Activated B cell treated with CpG ODN at 0.5 μM for 24 hours (primary cell): ENCODE measurements around the gene RELT. TPM values are rescaled to one million over a fixed set of nuclear protein-coding genes. Genes with fewer than 3 reads are reported as not detected.
A peak's percentile ranks its signal among the peaks of the same experiment; 100 is the strongest.

Source experiments
- ATAC-seq: fragments of 200-7000 bp; cut with Tn5 transposase; one replicate; pipeline ENCODE4 v1.10.0; 2021; ENCODE audit warnings: low read depth, mild to moderate bottlenecking, moderate library complexity
- CTCF ChIA-PET: fragments of 350-600 bp; sonication (Branson Sonifier 250); formaldehyde crosslinking; loops from one replicate; lab custom pipeline; 2021; ENCODE audit warnings: antibody characterized with exemption; lab: Charles Lee
- POLR2A ChIA-PET: fragments of 350-600 bp; sonication (Branson Sonifier 250); formaldehyde crosslinking; loops from one replicate; lab custom pipeline; 2021; ENCODE audit warnings: antibody characterized with exemption; lab: Charles Lee
- DNase-seq: peaks from one replicate; pipeline ENCODE4 v3.0.0; 2022
- H3K27ac Mint-ChIP-seq: one replicate; pipeline ENCODE4 v1.8.0; 2020; ENCODE audit warnings: mixed read lengths
- H3K27me3 Mint-ChIP-seq: one replicate; pipeline ENCODE4 v1.8.0; 2021; ENCODE audit warnings: mixed read lengths
- H3K36me3 Mint-ChIP-seq: one replicate; pipeline ENCODE4 v1.8.0; 2021; ENCODE audit warnings: low read depth, mixed read lengths
- H3K4me1 Mint-ChIP-seq: one replicate; pipeline ENCODE4 v1.8.0; 2021; ENCODE audit warnings: mixed read lengths
- H3K4me3 Mint-ChIP-seq: one replicate; pipeline ENCODE4 v1.8.0; 2020; ENCODE audit warnings: mild to moderate bottlenecking, mixed read lengths
- H3K9me3 Mint-ChIP-seq: one replicate; pipeline ENCODE4 v1.8.0; 2020; ENCODE audit warnings: mixed read lengths
- CTCF ChIP-seq: fragments of 200-600 bp; IDR thresholded peaks from one replicate; pipeline ENCODE4 v1.8.0; 2022; ENCODE audit warnings: antibody characterized with exemption, mild to moderate bottlenecking
- intact Hi-C: fragments of 100-400 bp; cut with micrococcal nuclease; formaldehyde crosslinking; loops from one replicate; pipeline ENCODE4 v1.15.1; 2024
- total RNA-seq: library from RNA; stranded (reverse); gene quantifications from 2 replicates; pipeline ENCODE4 v1.2.3, GENCODE V29; 2022

Gene RELT
- total RNA-seq, 1 donor from 2014 or later: 90.1 TPM

GRCh38 chr11:73360743-73361369 is 15.3 kb upstream of the RELT start:
- ChIA-PET POLR2A (interaction anchor here (1.0 to 1.4 kb wide), 2 partner anchors 22 to 24 kb away, joined by 3 to 5 read pairs; no protein-coding TSS in a partner anchor), CTCF (interaction anchor here (0.6 to 2.7 kb wide), 7 partner anchors 10 to 70 kb away, joined by 3 to 23 read pairs (median 3); no protein-coding TSS in a partner anchor)
- peaks cover 17% of the 10 kb centered on the region for H3K4me1 Mint-ChIP-seq
- ATAC-seq: no peak
- DNase-seq: no peak
- intact Hi-C loops: no loop called here
- no peaks in the 10 kb centered on the region for H3K9me3 Mint-ChIP-seq
- no peaks in the 10 kb centered on the region for H3K36me3 Mint-ChIP-seq
- no peak for TF ChIP-seq CTCF
- no peak overlapping the region for H3K4me3 Mint-ChIP-seq
- no peak overlapping the region for H3K27ac Mint-ChIP-seq
- H3K27me3 Mint-ChIP-seq: no peaks in the 10 kb centered on the region

GRCh38 chr11:73361953-73362776 is 14.0 kb upstream of the RELT start:
- H3K4me3 Mint-ChIP-seq: no peak overlapping the region
- peaks cover 30% of the 10 kb centered on the region for H3K4me1 Mint-ChIP-seq
- ChIA-PET POLR2A (interaction anchor here (0.9 kb wide), 1 partner anchor 11 kb away, joined by 3 read pairs; no protein-coding TSS in a partner anchor), CTCF (no interaction called here)
- intact Hi-C loops: no loop called here
- ATAC-seq (no peak), DNase-seq (no peak)
- H3K27ac Mint-ChIP-seq: no peak overlapping the region
- TF ChIP-seq CTCF: no peak
- no peaks in the 10 kb centered on the region for H3K27me3 Mint-ChIP-seq
- H3K9me3 Mint-ChIP-seq: no peaks in the 10 kb centered on the region
- no peaks in the 10 kb centered on the region for H3K36me3 Mint-ChIP-seq

- H3K4me1 Mint-ChIP-seq: peaks cover 40% of the 10 kb centered on the region
- H3K27me3 Mint-ChIP-seq: no peaks in the 10 kb centered on the region
- CTCF ChIA-PET: no interaction called here
- no peak overlapping the region for H3K4me3 Mint-ChIP-seq
- TF ChIP-seq CTCF: no peak
- H3K36me3 Mint-ChIP-seq: no peaks in the 10 kb centered on the region
- DNase-seq: no peak
- no peak overlapping the region for H3K27ac Mint-ChIP-seq
- no peaks in the 10 kb centered on the region for H3K9me3 Mint-ChIP-seq
- no peak for ATAC-seq
- POLR2A ChIA-PET: interaction anchor here (0.9 kb wide), 1 partner anchor 12 kb away, joined by 3 read pairs; no protein-coding TSS in a partner anchor
- intact Hi-C loops: no loop called here
These were observed 13.1 kb upstream of the RELT start for GRCh38 chr11:73363147-73363546.

GRCh38 chr11:73365352-73366264 is 10.6 kb upstream of the RELT start:
- intact Hi-C loops: loop anchor here (1.0 to 2.0 kb wide), 2 partner anchors 11 to 15 kb away; partner anchors contain the start of gene RELT
- H3K4me1 Mint-ChIP-seq: peaks cover 47% of the 10 kb centered on the region
- no peaks in the 10 kb centered on the region for H3K9me3 Mint-ChIP-seq

More at GRCh38 chr11:73365352-73366264, 10.6 kb upstream of the RELT start:
- ChIA-PET POLR2A (interaction anchor here (1.1 to 1.3 kb wide), 2 partner anchors 23 to 643 kb away, joined by 7 read pairs; no protein-coding TSS in a partner anchor), CTCF (interaction anchor here (1.1 to 3.5 kb wide), 3 partner anchors 14 to 260 kb away, joined by 4 to 14 read pairs (median 6); no protein-coding TSS in a partner anchor)
- ATAC-seq: no peak
- peak overlapping the region; percentile 69 for H3K27ac Mint-ChIP-seq
- H3K27me3 Mint-ChIP-seq: no peaks in the 10 kb centered on the region
- TF ChIP-seq CTCF: no peak
- no peaks in the 10 kb centered on the region for H3K36me3 Mint-ChIP-seq
- no peak for DNase-seq
- H3K4me3 Mint-ChIP-seq: peak overlapping the region; percentile 12
